ENCODE results near the gene CLDN9. TPM values are rescaled to one million over a fixed set of nuclear protein-coding genes. Genes with fewer than 3 reads are reported as not detected.

CLDN9 gene
- total RNA-seq, 1 experiment from 2014 or later, result not detected

- H3K27ac ChIP-seq (ENCODE audit: low read depth, low read length, poor library complexity, severe bottlenecking), result no peak overlapping the region
- H3K4me1 ChIP-seq (ENCODE audit: insufficient read depth, low read length, poor library complexity, severe bottlenecking), result peaks cover 5% of the 10 kb centered on the region
- no TSS peak for BruUV-seq (replicated peaks)
- DNase-seq (ENCODE audit: low spot score), result no peak
- H3K9me3 ChIP-seq (ENCODE audit: low read depth, low read length, poor library complexity, severe bottlenecking), result no peaks in the 10 kb centered on the region
- no peaks in the 10 kb centered on the region for H3K27me3 ChIP-seq (replicated peaks; ENCODE audit: insufficient read depth, low read depth, low read length, poor library complexity)
- POLR2A ChIA-PET (ENCODE audit: low non-redundant PET), result no interaction called here
- H3K36me3 ChIP-seq (ENCODE audit: insufficient read depth, low read length, poor library complexity, severe bottlenecking), result no peaks in the 10 kb centered on the region
- TF ChIP-seq CTCF (conservative IDR thresholded peaks at IDR 0.05; ENCODE audit: low read depth, low read length) (no peak), EZH2 (IDR thresholded peaks at IDR 0.05; ENCODE audit: borderline replicate concordance, low read depth, low read length, poor library complexity, severe bottlenecking) (no peak)
- CTCF ChIA-PET, result interaction anchor here (0.6 to 1.0 kb wide), 2 partner anchors 20 to 73 kb away, joined by 4 to 9 read pairs; partner anchors contain the start of gene BICDL2
- intact Hi-C loops (cut with micrococcal nuclease; ENCODE audit: unreplicated experiment), result loop anchor here (10.0 kb wide), 1 partner anchor 98 kb away; no protein-coding TSS in a partner anchor
- H3K4me3 ChIP-seq (ENCODE audit: low read depth, low read length, poor library complexity, severe bottlenecking), result no peak overlapping the region
Measured at GRCh38 chr16:3056336-3057180, 43.8 kb downstream of the CLDN9 start.

- BruUV-seq (replicated peaks), result no TSS peak
- DNase-seq (ENCODE audit: low spot score), result no peak
- POLR2A ChIA-PET (ENCODE audit: low non-redundant PET), result no interaction called here
- H3K9me3 ChIP-seq (ENCODE audit: low read depth, low read length, poor library complexity, severe bottlenecking), result no peaks in the 10 kb centered on the region
- H3K4me1 ChIP-seq (ENCODE audit: insufficient read depth, low read length, poor library complexity, severe bottlenecking), result peaks cover 5% of the 10 kb centered on the region
- no peaks in the 10 kb centered on the region for H3K36me3 ChIP-seq (ENCODE audit: insufficient read depth, low read length, poor library complexity, severe bottlenecking)
- TF ChIP-seq CTCF (conservative IDR thresholded peaks at IDR 0.05; ENCODE audit: low read depth, low read length) (no peak), EZH2 (IDR thresholded peaks at IDR 0.05; ENCODE audit: borderline replicate concordance, low read depth, low read length, poor library complexity, severe bottlenecking) (no peak)
- no peak overlapping the region for H3K4me3 ChIP-seq (ENCODE audit: low read depth, low read length, poor library complexity, severe bottlenecking)
- no peaks in the 10 kb centered on the region for H3K27me3 ChIP-seq (replicated peaks; ENCODE audit: insufficient read depth, low read depth, low read length, poor library complexity)
- H3K27ac ChIP-seq (ENCODE audit: low read depth, low read length, poor library complexity, severe bottlenecking), result no peak overlapping the region
- intact Hi-C loops (cut with micrococcal nuclease; ENCODE audit: unreplicated experiment), result loop anchor here (10.0 kb wide), 1 partner anchor 97 kb away; no protein-coding TSS in a partner anchor
- CTCF ChIA-PET, result no interaction called here
Measured at GRCh38 chr16:3057181-3058138, 44.7 kb downstream of the CLDN9 start.

Measured in A673 (cell line).